ENCODE results near the gene SERPINA1. TPM values are rescaled to one million over a fixed set of nuclear protein-coding genes. Genes with fewer than 3 reads are reported as not detected.

Gene SERPINA1
- total RNA-seq, 2 experiments from 2014 or later, result 0.43 to 0.53 TPM

DNA sequence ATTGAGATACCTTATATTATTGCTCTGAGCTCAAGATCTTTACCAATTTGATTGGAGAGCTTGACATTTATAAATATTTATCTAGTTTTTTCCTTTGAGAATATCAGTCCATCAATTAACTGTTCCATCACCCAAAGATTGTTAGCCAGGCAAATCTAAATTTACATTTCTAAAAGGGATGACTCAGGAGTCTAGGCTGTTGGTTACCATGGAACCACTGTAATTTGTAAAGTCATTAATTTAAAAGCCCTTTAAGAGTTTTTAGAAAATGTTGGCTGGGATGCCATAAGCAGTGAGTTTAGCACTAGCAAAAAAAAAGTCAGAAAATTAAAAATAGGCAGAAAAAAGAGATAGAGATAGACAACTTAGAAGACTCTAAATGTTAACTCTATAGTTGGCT, 19.5 kb upstream of the SERPINA1 start:
- H3K4me1 Mint-ChIP-seq, result no peaks in the 10 kb centered on the region
- H3K9me3 Mint-ChIP-seq, result no peaks in the 10 kb centered on the region
- POLR2A ChIA-PET, result interaction anchor here (0.7 kb wide), 1 partner anchor 13 kb away, joined by 3 read pairs; no protein-coding TSS in a partner anchor
- no peak overlapping the region for H3K4me3 Mint-ChIP-seq
- peaks cover 10% of the 10 kb centered on the region for H3K27me3 Mint-ChIP-seq
- H3K27ac Mint-ChIP-seq, result no peak overlapping the region
- CTCF ChIA-PET, result no interaction called here
- H3K36me3 Mint-ChIP-seq (ENCODE audit: low read depth), result no peaks in the 10 kb centered on the region
- no peak for DNase-seq

DNA sequence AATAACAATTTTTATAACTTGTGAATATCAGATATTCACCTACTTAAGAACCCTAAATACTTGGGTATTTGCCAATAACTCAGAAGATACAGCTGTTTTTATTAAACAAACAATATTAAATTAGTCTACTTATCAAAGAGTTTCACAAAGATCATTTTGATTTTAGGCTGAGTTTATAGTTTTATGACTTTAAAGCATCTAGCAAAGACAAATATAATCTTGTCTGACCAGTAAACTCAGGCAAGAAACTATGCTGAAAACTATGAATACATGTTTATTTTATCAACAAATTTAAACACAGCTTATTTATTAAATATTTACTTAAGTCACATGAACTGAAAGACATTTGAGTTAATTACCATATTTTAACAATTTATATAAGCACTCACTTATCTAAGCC, 18.5 kb upstream of the SERPINA1 start:
- ChIA-PET POLR2A (no interaction called here), CTCF (no interaction called here)
- H3K4me3 Mint-ChIP-seq, result no peak overlapping the region
- peaks cover 8% of the 10 kb centered on the region for H3K27me3 Mint-ChIP-seq
- no peak overlapping the region for H3K27ac Mint-ChIP-seq
- H3K36me3 Mint-ChIP-seq (ENCODE audit: low read depth), result no peaks in the 10 kb centered on the region
- H3K9me3 Mint-ChIP-seq, result no peaks in the 10 kb centered on the region
- no peaks in the 10 kb centered on the region for H3K4me1 Mint-ChIP-seq
- no peak for DNase-seq

DNA sequence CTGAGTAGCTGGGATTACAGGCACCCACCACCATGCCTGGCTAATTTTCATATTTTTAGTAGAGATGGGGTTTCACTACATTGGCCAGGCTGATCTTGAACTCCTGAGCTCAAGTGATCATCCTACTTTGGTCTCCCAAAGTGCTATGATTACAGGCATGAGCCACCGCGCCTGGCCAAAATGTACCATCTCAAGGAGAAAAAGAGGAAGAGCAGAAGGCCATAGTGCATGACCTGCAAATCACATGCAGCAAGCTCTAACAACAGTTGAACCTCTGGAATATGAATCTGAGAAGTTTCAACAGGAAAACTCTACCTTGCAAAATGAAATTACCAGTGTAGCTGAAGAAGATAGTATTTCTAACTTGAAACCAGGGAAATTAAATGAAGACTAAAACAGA, 17.1 kb upstream of the SERPINA1 start:
- Mint-ChIP-seq H3K4me1 (no peaks in the 10 kb centered on the region), H3K9me3 (no peaks in the 10 kb centered on the region), H3K36me3 (ENCODE audit: low read depth) (no peaks in the 10 kb centered on the region), H3K4me3 (no peak overlapping the region), H3K27me3 (peaks cover 8% of the 10 kb centered on the region), H3K27ac (no peak overlapping the region)
- CTCF ChIA-PET, result no interaction called here
- POLR2A ChIA-PET, result no interaction called here
- DNase-seq, result no peak

DNA sequence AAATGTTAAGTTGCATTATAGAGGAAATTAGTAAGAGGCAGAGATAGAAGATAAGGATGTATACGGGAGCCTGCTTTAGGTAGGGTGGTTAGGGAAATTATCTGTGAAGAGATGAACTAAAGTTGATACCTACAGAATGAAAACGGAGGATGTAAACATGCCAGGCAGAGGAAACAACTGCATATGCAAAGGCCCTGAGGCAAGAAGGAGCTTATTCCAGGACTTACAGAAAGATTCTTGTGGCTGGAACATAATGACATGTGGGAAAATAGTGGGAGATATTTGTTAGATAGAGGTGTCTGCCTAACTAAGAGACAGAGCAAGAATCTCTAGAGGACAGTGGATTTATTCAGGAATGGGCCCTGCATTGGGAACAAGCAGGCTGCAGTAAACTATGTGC, 16.2 kb upstream of the SERPINA1 start:
- no peak for DNase-seq
- Mint-ChIP-seq H3K27ac (no peak overlapping the region), H3K9me3 (no peaks in the 10 kb centered on the region), H3K4me1 (no peaks in the 10 kb centered on the region), H3K36me3 (ENCODE audit: low read depth) (no peaks in the 10 kb centered on the region), H3K27me3 (peaks cover 9% of the 10 kb centered on the region), H3K4me3 (no peak overlapping the region)
- ChIA-PET CTCF (no interaction called here), POLR2A (no interaction called here)

DNA sequence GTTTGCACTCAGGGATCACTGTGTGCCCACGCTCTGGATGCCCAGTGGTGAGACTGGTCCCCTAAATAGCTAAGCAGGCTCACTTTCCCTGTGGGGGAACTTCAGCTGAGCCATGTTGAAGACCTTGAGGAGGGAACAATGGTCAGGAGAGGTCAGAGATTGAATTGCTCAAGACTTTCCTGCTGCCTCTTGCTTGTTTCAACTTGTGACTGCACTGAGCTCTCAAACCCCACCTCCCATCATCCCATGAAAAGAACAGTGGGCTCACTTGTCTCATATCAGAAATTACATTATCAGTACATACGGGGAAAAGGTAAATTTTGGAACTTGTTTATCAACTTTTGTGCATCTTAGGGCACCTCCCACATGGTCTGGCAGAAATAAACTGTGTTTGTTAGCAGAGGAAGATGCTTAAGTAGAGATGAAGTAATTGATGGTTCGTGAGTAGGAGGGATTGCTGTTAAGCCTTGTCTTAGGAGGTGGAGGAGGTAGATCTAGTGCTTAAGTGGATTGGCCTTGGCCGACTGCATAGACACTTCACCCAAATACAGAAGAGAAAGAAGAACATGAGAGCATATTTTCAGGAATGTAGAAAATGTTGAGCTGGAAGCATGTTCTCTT, 15.0 kb upstream of the SERPINA1 start:
- CTCF ChIA-PET, result no interaction called here
- DNase-seq, result no peak
- Mint-ChIP-seq H3K4me1 (no peaks in the 10 kb centered on the region), H3K36me3 (ENCODE audit: low read depth) (no peaks in the 10 kb centered on the region), H3K9me3 (no peaks in the 10 kb centered on the region), H3K4me3 (no peak overlapping the region), H3K27ac (no peak overlapping the region), H3K27me3 (peaks cover 6% of the 10 kb centered on the region)
- POLR2A ChIA-PET, result no interaction called here

DNA sequence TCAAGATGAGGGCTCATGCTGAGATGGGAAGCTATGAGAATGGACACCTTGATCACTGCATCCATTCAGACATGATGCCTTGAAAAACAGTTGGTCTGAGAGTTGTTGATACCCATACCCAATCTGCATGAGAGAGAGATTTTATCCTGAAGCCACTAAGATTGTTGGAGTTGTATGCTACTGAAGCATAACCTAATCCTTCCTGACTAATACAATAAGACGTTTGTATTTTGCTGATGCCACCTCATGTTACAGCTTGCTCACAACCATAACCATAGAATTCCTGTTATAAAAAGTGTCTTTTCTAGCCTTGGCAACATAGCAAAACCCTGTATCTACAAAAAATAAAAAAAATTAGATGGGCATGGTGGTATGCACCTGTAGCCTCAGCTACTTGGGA, 12.7 kb upstream of the SERPINA1 start:
- Mint-ChIP-seq H3K27me3 (peaks cover 7% of the 10 kb centered on the region), H3K9me3 (no peaks in the 10 kb centered on the region), H3K4me1 (no peaks in the 10 kb centered on the region), H3K27ac (no peak overlapping the region), H3K36me3 (ENCODE audit: low read depth) (no peaks in the 10 kb centered on the region), H3K4me3 (no peak overlapping the region)
- DNase-seq, result no peak
- POLR2A ChIA-PET, result no interaction called here
- CTCF ChIA-PET, result no interaction called here

DNA sequence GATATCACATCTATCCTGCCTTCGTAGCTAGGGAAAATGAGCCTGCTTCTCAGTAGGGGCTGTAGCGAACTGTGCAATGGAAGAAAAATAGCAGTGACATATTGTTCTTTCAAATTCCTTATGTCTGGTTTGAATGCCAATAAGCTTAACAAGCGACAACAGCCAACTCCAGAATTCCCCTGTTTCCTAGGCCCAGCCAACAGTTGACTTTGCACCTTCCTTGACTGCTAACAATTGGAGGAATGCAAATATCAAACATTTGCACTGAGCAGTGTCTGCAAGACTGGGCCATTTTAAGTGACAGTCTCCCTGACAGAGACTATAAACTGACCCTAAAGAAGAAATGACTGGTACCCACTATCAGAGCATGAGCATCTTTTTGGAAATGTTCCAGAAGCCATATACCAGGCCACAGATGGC, 12.0 kb upstream of the SERPINA1 start:
- ChIA-PET POLR2A (no interaction called here), CTCF (no interaction called here)
- Mint-ChIP-seq H3K36me3 (ENCODE audit: low read depth) (no peaks in the 10 kb centered on the region), H3K4me3 (no peak overlapping the region), H3K9me3 (no peaks in the 10 kb centered on the region), H3K27me3 (peaks cover 7% of the 10 kb centered on the region), H3K27ac (no peak overlapping the region), H3K4me1 (no peaks in the 10 kb centered on the region)
- DNase-seq, result no peak

DNA sequence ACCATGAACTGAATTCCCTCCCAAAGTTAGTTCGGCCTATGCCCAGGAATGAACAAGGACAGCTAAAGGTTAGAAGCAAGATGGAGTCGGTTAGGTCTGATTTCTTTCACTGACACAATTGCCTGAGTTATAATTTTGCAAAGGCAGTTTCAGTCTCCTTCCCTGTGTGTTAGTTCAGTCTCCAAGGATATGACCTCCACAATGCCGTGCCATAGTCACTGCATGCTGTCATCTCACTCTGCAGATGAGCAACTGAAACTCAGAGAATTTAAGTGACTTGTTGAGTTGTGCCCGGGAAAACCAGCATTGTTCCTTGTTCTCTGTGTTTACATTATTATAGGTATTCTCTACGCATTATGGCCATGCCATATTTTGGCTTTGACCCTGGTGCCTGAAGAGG, 10.1 kb upstream of the SERPINA1 start:
- DNase-seq, result no peak
- Mint-ChIP-seq H3K27ac (no peak overlapping the region), H3K9me3 (no peaks in the 10 kb centered on the region), H3K4me1 (peaks cover 12% of the 10 kb centered on the region), H3K36me3 (ENCODE audit: low read depth) (no peaks in the 10 kb centered on the region), H3K4me3 (no peak overlapping the region), H3K27me3 (peaks cover 7% of the 10 kb centered on the region)
- ChIA-PET CTCF (no interaction called here), POLR2A (no interaction called here)

DNA sequence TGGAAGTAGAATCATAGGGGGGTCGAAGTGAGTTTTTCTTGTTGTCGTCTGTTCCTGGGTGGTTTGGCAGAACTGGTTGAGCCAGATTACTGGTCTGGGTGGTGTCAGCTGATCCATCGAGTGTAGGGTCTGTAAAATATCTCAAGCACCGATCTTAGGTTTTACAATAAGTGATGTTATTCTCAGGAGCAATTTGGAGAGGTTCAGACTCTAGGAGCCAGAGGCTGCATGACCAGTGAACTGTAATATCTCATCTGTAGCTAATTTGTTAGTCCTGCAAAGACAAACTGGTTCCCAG, 9.7 kb upstream of the SERPINA1 start:
- Mint-ChIP-seq H3K4me1 (peaks cover 12% of the 10 kb centered on the region), H3K27ac (no peak overlapping the region), H3K4me3 (no peak overlapping the region), H3K9me3 (no peaks in the 10 kb centered on the region), H3K27me3 (peaks cover 7% of the 10 kb centered on the region), H3K36me3 (ENCODE audit: low read depth) (no peaks in the 10 kb centered on the region)
- no peak for DNase-seq
- CTCF ChIA-PET, result no interaction called here
- POLR2A ChIA-PET, result no interaction called here

DNA sequence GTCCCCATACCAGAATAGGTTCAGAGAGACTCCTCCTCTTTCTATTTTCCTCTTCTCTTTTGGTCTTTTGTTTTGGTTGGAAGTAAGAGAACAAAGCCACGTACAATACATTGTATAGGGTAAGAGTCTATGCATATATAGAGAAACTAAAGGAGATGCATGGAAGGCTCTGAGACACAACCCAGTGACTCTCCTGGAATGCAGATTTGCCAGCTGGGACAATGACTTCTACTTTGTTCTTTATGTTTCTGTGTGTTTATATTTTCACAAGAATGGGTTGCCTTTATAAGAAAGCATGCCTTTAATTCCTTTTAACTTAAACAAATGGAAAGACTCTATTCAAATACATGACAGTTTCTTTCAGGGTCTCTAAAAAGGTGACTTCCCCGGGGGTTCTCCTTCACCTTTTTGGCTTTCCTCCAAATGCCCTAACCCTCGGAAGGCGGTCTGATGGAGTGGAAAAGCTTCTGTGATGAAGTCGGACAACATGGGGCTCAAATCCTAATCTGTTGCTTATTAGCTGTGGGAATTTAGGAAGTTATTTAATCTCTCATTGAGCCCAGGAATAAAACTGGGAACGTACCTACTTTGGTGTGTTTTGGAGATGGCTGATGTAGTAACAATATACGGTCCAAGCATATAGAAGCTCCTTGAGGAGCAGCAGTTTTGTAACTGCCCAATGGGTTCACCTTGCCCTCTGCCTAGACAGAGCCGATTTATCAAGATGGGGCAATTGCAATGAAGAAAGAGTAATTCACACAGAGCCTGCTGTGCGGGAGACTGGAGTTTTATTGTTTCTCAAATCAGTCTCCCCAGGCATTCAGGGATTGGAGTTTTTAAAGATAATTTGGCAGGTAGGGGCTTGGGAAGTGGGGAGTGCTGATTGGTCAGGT, 9.1 kb upstream of the SERPINA1 start:
- H3K4me3 Mint-ChIP-seq, result no peak overlapping the region
- POLR2A ChIA-PET, result no interaction called here

DNA sequence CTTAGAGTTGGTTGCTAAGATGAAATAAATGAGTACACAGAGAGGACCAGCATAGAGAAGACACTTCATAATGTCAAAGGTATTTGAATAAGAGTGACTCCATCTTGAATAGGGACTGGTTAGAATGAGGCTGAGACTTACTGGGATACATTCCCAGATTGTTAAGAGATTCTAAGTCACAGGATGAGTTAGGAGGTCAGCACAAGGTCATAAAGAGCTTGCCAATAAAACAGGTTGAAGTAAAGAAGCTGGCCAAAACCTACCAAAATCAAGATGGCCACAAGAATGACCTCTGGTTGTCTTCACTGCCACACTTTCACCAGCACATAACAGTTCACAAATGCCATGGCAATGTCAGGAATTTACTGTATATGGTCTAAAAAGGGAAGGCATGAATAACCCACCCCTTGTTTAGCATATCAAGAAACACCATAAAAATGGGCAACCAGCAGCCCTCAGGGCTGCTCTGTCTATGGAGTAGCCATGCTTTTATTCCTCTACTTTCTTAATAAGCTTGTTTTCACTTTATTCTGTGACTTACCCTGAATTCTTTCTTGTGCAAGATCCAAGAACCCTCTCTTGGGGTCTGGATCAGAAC, 8.3 kb upstream of the SERPINA1 start:
- Mint-ChIP-seq H3K9me3 (no peaks in the 10 kb centered on the region), H3K36me3 (ENCODE audit: low read depth) (no peaks in the 10 kb centered on the region)

More for the DNA sequence above, 9.1 kb upstream of the SERPINA1 start:
- H3K27ac Mint-ChIP-seq, result no peak overlapping the region
- H3K27me3 Mint-ChIP-seq, result peaks cover 7% of the 10 kb centered on the region
- CTCF ChIA-PET, result no interaction called here
- peaks cover 16% of the 10 kb centered on the region for H3K4me1 Mint-ChIP-seq
- H3K36me3 Mint-ChIP-seq (ENCODE audit: low read depth), result no peaks in the 10 kb centered on the region
- no peaks in the 10 kb centered on the region for H3K9me3 Mint-ChIP-seq
- DNase-seq, result no peak

DNA sequence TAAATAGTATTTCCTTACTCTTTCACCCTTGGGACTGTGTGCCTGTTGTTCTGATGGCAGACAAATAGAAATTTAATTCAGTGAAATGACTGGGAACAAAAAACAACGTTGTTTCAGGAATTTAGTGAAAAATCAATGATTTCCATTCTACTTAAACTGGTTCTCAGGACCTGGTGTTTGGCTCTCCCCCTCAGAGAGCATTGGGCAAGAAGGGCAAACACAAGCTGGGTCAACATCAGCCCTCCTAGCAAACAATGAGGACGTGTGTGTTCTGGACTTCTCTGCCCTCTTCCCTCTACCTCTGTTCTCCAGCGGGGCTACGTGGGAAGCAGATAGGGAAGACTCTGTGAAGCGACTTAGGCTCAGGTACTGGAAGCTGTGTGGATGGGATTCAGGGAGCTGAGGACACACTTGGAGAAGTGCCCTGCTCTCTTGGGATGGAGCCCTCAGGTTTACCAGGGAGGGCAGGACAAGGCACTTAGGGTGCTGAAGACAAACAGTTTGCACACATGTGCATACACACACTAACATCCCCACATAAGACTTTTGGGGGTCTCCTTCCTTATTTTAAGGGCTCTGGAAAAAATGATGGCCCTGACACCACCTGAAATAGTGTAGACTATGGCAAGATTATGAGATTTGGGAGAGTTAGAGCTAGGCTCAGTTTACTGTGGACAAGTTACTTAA, 7.6 kb upstream of the SERPINA1 start:
- Mint-ChIP-seq H3K9me3 (no peaks in the 10 kb centered on the region), H3K27ac (no peak overlapping the region), H3K36me3 (ENCODE audit: low read depth) (no peaks in the 10 kb centered on the region), H3K4me1 (peaks cover 27% of the 10 kb centered on the region), H3K4me3 (no peak overlapping the region), H3K27me3 (peaks cover 5% of the 10 kb centered on the region)
- CTCF ChIA-PET, result no interaction called here
- POLR2A ChIA-PET, result no interaction called here
- DNase-seq, result no peak

More for the DNA sequence above, 8.3 kb upstream of the SERPINA1 start:
- CTCF ChIA-PET, result no interaction called here
- POLR2A ChIA-PET, result no interaction called here
- H3K4me1 Mint-ChIP-seq, result peaks cover 24% of the 10 kb centered on the region
- H3K27me3 Mint-ChIP-seq, result peaks cover 5% of the 10 kb centered on the region
- no peak overlapping the region for H3K4me3 Mint-ChIP-seq
- no peak for DNase-seq
- H3K27ac Mint-ChIP-seq, result no peak overlapping the region

DNA sequence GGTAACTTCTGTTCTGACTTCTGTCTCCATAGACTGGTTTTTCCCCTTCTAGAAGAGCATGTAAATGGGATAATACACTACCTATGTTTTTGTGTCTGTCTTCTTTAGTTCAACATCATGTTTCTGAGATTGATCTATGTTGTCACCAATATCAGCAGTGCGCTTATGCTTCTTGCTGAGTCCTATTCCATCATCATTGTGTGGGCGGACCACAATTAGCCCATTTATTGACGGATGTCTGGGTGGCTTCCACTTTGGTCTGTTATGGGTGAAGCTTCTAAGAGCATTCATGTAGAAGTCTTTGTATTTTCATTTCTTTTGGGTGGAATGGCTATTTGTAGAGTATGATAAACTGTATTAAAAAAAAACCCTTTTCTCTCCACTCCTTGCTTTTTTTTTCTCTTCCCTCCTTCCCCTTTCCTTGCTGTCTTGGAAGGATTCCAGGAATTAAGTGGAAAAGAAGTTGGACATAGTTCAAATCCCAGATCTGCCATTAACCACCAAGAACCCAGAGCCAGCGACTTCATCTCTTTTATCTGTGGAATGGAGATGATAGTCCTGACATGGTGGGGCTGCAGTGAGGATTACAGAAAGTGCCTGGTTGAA, 7.0 kb upstream of the SERPINA1 start:
- Mint-ChIP-seq H3K4me3 (no peak overlapping the region), H3K36me3 (ENCODE audit: low read depth) (no peaks in the 10 kb centered on the region), H3K4me1 (peaks cover 30% of the 10 kb centered on the region), H3K27ac (no peak overlapping the region), H3K9me3 (no peaks in the 10 kb centered on the region), H3K27me3 (peaks cover 5% of the 10 kb centered on the region)
- ChIA-PET CTCF (no interaction called here), POLR2A (no interaction called here)
- DNase-seq, result no peak

Data from activated CD4-positive, alpha-beta memory T cell treated with anti-CD3 and anti-CD28 coated beads, Interleukin-2, amount 10 ng/mL, durations not matched to agents 7 days and 5 days (primary cell).